ENCODE data around the gene MGAT3. TPM values are rescaled to one million over a fixed set of nuclear protein-coding genes. Genes with fewer than 3 reads are reported as not detected.

Gene MGAT3
- total and polyA plus RNA-seq, 2 of the 13 experiments (the other 11 are each of a cell fraction or from before 2014, with no cell fraction given) = 0.11 to 0.15 TPM

DNA sequence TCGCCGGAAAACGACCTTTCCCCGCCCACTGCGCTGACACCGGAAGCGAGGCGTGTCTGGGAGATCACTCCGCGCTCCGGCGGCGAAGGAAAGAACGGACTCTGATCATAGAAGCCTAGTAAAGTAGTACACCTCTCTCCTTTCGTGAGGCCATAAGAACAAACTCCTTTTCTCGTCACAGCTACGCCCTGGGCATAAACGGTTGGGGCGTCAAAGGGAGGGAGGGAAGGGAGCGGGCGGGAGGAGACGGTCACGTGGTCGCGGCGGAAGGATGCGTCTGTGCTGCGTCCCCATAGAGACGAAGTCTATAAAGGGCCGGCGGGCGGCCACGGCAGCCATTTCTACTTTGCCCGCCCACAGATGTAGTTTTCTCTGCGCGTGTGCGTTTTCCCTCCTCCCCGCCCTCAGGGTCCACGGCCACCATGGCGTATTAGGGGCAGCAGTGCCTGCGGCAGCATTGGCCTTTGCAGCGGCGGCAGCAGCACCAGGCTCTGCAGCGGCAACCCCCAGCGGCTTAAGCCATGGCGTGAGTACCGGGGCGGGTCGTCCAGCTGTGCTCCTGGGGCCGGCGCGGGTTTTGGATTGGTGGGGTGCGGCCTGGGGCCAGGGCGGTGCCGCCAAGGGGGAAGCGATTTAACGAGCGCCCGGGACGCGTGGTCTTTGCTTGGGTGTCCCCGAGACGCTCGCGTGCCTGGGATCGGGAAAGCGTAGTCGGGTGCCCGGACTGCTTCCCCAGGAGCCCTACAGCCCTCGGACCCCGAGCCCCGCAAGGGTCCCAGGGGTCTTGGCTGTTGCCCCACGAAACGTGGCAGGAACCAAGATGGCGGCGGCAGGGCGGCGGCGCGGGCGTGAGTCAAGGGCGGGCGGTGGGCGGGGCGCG lies 63.7 kb downstream of the MGAT3 start, which contains the start of gene ATF4 (continued):
- TF ChIP-seq, protein P1, sequence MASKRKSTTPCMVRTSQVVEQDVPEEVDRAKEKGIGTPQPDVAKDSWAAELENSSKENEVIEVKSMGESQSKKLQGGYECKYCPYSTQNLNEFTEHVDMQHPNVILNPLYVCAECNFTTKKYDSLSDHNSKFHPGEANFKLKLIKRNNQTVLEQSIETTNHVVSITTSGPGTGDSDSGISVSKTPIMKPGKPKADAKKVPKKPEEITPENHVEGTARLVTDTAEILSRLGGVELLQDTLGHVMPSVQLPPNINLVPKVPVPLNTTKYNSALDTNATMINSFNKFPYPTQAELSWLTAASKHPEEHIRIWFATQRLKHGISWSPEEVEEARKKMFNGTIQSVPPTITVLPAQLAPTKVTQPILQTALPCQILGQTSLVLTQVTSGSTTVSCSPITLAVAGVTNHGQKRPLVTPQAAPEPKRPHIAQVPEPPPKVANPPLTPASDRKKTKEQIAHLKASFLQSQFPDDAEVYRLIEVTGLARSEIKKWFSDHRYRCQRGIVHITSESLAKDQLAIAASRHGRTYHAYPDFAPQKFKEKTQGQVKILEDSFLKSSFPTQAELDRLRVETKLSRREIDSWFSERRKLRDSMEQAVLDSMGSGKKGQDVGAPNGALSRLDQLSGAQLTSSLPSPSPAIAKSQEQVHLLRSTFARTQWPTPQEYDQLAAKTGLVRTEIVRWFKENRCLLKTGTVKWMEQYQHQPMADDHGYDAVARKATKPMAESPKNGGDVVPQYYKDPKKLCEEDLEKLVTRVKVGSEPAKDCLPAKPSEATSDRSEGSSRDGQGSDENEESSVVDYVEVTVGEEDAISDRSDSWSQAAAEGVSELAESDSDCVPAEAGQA (IDR thresholded peaks at IDR 0.05; ENCODE audit: low read depth) = peak; percentile 88; the same call in 1 of the 2 replicates
- TF ChIP-seq, protein P1 (CRISPR knock-in tag; IDR thresholded peaks at IDR 0.05; ENCODE audit: borderline replicate concordance) = no peak
- TF ChIP-seq TRIM24 (CRISPR knock-in tag; IDR thresholded peaks at IDR 0.05) = no peak
- no peak for TF ChIP-seq ZNF720 (CRISPR knock-in tag; IDR thresholded peaks at IDR 0.05)
- TF ChIP-seq ZGPAT (CRISPR knock-in tag; IDR thresholded peaks at IDR 0.05) = peak; percentile 58
- TF ChIP-seq, protein P2, sequence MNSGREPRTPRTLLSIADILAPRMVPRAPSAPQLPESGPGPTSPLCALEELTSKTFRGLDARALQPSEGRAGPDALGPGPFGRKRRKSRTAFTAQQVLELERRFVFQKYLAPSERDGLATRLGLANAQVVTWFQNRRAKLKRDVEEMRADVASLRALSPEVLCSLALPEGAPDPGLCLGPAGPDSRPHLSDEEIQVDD (CRISPR knock-in tag; IDR thresholded peaks at IDR 0.05; ENCODE audit: borderline replicate concordance) = peak; percentile 65; the same call in 1 of the 2 replicates
- TF ChIP-seq MTF2 (CRISPR knock-in tag; IDR thresholded peaks at IDR 0.05; ENCODE audit: borderline replicate concordance) = no peak
- no peak for TF ChIP-seq ZNF777 (CRISPR knock-in tag; IDR thresholded peaks at IDR 0.05)
- peak; percentile 85 for TF ChIP-seq ZNF350 (CRISPR knock-in tag; IDR thresholded peaks at IDR 0.05; ENCODE audit: borderline replicate concordance, low read depth)
- peak; percentile 28; the same call in 1 of the 2 replicates for TF ChIP-seq MIER3 (CRISPR knock-in tag; IDR thresholded peaks at IDR 0.05; ENCODE audit: borderline replicate concordance)
- TF ChIP-seq, protein P3, sequence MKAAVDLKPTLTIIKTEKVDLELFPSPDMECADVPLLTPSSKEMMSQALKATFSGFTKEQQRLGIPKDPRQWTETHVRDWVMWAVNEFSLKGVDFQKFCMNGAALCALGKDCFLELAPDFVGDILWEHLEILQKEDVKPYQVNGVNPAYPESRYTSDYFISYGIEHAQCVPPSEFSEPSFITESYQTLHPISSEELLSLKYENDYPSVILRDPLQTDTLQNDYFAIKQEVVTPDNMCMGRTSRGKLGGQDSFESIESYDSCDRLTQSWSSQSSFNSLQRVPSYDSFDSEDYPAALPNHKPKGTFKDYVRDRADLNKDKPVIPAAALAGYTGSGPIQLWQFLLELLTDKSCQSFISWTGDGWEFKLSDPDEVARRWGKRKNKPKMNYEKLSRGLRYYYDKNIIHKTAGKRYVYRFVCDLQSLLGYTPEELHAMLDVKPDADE (CRISPR knock-in tag; IDR thresholded peaks at IDR 0.05) = no peak; the same call in 1 of the 2 replicates
- peak; percentile 96 for TF ChIP-seq MLLT10 (CRISPR knock-in tag; IDR thresholded peaks at IDR 0.05)
- TF ChIP-seq, protein P4, sequence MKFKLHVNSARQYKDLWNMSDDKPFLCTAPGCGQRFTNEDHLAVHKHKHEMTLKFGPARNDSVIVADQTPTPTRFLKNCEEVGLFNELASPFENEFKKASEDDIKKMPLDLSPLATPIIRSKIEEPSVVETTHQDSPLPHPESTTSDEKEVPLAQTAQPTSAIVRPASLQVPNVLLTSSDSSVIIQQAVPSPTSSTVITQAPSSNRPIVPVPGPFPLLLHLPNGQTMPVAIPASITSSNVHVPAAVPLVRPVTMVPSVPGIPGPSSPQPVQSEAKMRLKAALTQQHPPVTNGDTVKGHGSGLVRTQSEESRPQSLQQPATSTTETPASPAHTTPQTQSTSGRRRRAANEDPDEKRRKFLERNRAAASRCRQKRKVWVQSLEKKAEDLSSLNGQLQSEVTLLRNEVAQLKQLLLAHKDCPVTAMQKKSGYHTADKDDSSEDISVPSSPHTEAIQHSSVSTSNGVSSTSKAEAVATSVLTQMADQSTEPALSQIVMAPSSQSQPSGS (CRISPR knock-in tag; IDR thresholded peaks at IDR 0.05) = peak; percentile 13; the same call in 1 of the 2 replicates
- TF ChIP-seq ZNF224 (CRISPR knock-in tag; IDR thresholded peaks at IDR 0.05) = peak; percentile 51; the same call in 1 of the 2 replicates
- TF ChIP-seq ZC3H13 (CRISPR knock-in tag; IDR thresholded peaks at IDR 0.05) = peak; percentile 93
- TF ChIP-seq ELF4 (CRISPR knock-in tag; IDR thresholded peaks at IDR 0.05; ENCODE audit: borderline replicate concordance) = peak; percentile 66; the same call in 1 of the 2 replicates
- peak; percentile 94 for TF ChIP-seq YY1 (IDR thresholded peaks at IDR 0.05; ENCODE audit: insufficient read depth, insufficient replicate concordance, low read depth, low read length)
- peak; percentile 47 for TF ChIP-seq ZNF44 (CRISPR knock-in tag; IDR thresholded peaks at IDR 0.05)
